Activated T-cell treated with anti-CD3 and anti-CD28 coated beads, Interleukin-2, amount 50 U/mL, for 48 hours (primary cell): ENCODE results near the gene CCDC57.

Experiments used
- DNase-seq, 2 experiments: peaks; one replicate each; pipeline ENCODE4 v3.0.0-alpha.2; 2020

Gene CCDC57

DNA sequence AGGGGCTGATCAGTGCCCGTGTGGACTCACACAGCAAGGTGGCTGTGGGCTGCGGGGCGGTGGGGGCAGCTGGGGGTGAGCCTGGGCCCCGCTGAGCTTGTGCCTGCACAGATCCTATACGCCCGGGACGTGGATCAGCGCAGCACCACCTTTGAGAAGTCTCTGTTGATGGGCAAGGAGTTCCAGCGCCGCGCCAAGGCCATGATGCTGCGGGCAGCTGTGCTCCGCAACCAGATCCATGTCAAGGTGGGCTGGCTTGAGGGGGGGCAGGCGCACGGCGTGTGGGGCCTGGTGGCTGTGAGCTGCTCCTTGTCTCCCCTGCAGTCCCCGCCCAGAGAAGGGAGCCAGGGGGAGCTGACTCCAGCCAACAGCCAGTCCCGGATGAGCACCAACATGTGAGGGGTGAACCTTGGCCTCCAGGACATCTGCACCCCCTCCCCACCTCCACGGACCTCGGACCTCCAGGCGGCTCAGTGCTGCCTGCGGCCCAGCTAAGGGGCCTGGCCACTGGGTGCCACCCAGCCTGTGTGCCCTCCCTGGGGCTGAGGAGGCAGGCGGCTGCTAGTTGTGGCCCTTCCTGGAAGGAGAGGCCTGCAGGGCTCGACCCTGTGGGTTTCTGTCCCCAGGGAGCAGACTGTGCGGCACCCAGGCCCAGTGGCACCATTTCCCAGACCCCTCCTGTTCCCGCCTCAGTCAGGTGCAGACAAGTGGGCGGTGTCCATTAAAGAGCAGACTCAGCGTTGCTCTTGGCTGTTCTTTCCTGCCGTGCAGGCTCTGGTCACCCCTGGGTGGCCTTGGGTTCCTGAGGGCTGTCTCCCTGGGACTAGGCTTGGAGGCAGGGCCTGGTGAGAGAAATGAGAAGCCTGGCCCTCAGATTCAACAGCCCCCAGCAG, 155.7 kb downstream of the CCDC57 start:
- no peak for DNase-seq

DNA sequence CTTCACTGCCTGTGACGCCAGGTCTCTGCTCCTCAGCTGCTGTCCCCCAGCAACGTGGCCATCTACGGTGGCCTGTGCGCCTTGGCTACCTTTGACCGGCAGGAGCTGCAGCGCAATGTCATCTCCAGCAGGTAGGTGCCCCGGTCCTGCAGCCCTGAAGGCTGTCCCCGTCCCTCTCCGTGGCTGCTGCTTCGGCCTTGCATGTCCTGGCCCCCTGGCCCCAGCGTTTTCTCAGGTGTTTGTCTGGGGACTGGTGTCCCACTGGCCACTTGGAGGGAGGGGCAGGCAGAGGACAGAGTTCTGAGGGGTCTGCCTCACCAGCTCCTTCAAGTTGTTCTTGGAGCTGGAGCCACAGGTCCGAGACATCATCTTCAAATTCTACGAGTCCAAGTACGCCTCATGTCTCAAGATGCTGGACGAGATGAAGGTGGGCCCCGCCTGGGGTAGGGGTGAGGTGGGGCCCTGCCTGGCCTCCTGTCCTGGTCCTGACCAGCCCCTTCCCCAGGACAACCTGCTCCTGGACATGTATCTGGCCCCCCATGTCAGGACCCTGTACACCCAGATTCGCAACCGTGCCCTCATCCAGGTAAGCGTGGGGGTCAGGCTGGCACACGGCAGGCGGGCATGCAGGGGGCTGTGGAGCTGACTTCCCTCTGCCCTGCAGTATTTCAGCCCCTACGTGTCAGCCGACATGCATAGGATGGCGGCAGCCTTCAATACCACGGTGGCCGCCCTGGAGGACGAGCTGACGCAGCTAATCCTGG, 156.5 kb downstream of the CCDC57 start:
- DNase-seq, result no peak

- DNase-seq, result no peak
These were observed 157.3 kb downstream of the CCDC57 start for GRCh38 chr17:82055023-82055964.

DNA sequence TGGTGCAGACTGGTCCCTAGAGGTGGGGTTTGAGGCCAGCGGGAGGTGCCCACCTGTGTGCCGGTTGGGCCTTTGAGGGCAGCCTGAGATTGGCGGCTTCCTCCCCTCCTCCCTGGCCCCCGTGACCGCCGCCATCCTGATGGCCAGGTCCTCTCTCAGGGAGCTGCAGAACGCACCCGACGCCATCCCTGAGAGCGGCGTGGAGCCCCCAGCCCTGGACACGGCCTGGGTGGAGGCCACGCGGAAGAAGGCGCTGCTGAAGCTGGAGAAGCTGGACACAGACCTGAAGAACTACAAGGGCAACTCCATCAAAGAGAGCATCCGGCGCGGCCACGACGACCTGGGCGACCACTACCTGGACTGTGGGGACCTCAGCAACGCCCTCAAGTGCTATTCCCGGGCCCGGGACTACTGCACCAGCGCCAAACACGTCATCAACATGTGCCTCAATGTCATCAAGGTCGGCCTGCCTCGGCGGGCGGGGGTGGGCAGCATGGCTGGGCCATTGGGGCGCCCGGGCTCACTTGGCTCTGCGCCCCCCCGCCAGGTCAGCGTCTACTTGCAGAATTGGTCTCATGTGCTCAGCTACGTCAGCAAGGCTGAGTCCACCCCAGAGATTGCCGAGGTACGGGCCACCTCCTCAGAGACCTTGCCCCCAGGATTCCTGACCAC, 158.2 kb downstream of the CCDC57 start:
- no peak for DNase-seq

- no peak for DNase-seq
These were observed 158.9 kb downstream of the CCDC57 start for GRCh38 chr17:82053556-82054263.

- no peak for DNase-seq
These were observed 159.5 kb downstream of the CCDC57 start for GRCh38 chr17:82053130-82053529.

DNA sequence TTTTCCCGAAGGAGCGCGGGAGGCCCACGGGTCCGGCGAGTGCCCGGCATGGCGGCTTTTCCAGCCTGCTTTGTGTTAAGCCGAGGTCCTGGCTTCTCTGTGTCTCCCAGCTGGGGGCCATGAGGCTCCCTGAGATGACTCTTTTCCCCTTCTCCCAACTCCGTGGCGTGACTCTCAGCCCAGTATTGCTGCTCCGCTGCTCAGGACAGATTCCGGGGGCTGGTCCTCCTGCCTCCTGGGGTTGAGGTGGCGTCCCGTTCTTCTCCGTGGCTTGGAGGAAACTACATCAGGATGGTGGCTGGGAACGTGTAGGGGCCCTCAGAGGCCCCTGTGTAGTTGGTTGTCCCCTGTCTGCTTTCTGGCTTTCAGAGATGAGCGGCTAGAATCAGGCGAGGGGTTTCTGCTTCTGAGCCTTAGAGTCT, 160.0 kb downstream of the CCDC57 start:
- DNase-seq, result no peak

GRCh38 chr17:82051776-82052637, 160.6 kb downstream of the CCDC57 start, which contains the start of the genes GPS1 and RFNG:
TSS of gene GPS1 (plus strand) at chr17:82051898. CDS start at chr17:82051932, 34 bp downstream.
TSS of gene RFNG (minus strand) at chr17:82051811. CDS start at chr17:82051766, 45 bp downstream.
- DNase-seq, result peak; percentile 89 to 90
